Measurements from ENCODE around the gene BRMS1. TPM values are rescaled to one million over a fixed set of nuclear protein-coding genes. Genes with fewer than 3 reads are reported as not detected.
A peak's percentile ranks its signal among the peaks of the same experiment; 100 is the strongest.

The BRMS1 gene
- total and polyA plus RNA-seq, 10 of the 15 experiments (the other 5 are each of a cell fraction or from before 2014, with no cell fraction given): 2.1 to 85.3 (median 48.5) TPM

DNA sequence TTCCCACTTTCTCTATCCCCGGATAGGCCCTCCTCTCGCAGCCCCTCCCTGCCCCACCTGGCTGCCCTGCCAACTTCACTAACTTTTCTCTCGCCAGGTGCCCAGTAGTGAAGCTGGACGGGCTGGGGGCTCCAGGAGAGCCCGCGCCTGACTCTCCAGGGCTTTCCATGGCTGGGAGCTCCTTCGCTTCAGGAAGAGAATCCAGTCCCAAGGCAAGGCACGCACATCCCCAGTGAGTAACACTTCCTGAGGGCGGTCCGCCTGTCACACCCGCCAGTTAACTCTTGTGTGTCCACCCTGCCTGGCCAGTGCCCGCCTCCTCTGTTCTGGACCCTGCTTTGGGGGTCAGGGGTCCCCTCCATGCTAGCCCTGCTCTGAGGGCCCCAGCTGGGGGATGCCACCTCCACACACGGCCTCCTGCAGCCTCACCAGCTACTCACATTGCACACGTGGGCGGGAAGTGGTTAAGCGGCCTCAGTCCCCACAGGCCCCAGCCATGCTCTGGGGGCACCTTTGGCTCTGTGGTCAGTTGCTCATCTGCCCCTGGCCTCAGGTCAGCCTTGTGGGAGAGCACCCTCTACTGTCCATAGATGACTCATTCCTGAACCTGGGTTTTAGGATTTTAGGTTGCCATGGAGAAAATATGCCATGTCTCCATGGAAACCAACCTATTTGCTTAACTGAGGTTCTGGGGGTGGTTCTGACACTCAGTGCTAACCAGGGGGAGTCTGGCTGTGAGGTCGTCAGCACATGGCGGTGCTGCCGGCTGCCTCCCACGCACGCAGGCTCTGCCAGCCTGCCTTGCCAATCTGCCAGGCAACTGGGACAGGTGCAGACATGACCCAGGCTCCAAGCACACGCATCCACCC is 8.4 kb downstream of the BRMS1 start, which contains the start of gene RIN1 (continued):
- TF ChIP-seq, protein P1, sequence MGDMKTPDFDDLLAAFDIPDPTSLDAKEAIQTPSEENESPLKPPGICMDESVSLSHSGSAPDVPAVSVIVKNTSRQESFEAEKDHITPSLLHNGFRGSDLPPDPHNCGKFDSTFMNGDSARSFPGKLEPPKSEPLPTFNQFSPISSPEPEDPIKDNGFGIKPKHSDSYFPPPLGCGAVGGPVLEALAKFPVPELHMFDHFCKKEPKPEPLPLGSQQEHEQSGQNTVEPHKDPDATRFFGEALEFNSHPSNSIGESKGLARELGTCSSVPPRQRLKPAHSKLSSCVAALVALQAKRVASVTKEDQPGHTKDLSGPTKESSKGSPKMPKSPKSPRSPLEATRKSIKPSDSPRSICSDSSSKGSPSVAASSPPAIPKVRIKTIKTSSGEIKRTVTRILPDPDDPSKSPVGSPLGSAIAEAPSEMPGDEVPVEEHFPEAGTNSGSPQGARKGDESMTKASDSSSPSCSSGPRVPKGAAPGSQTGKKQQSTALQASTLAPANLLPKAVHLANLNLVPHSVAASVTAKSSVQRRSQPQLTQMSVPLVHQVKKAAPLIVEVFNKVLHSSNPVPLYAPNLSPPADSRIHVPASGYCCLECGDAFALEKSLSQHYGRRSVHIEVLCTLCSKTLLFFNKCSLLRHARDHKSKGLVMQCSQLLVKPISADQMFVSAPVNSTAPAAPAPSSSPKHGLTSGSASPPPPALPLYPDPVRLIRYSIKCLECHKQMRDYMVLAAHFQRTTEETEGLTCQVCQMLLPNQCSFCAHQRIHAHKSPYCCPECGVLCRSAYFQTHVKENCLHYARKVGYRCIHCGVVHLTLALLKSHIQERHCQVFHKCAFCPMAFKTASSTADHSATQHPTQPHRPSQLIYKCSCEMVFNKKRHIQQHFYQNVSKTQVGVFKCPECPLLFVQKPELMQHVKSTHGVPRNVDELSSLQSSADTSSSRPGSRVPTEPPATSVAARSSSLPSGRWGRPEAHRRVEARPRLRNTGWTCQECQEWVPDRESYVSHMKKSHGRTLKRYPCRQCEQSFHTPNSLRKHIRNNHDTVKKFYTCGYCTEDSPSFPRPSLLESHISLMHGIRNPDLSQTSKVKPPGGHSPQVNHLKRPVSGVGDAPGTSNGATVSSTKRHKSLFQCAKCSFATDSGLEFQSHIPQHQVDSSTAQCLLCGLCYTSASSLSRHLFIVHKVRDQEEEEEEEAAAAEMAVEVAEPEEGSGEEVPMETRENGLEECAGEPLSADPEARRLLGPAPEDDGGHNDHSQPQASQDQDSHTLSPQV (IDR thresholded peaks at IDR 0.05): no peak
- TF ChIP-seq, protein P2, sequence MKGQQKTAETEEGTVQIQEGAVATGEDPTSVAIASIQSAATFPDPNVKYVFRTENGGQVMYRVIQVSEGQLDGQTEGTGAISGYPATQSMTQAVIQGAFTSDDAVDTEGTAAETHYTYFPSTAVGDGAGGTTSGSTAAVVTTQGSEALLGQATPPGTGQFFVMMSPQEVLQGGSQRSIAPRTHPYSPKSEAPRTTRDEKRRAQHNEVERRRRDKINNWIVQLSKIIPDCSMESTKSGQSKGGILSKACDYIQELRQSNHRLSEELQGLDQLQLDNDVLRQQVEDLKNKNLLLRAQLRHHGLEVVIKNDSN (IDR thresholded peaks at IDR 0.05; ENCODE audit: borderline replicate concordance, extremely low read length, insufficient read depth, low read depth, low read length): peak; percentile 77
- peak; percentile 35; the same call in 1 of the 2 replicates for TF ChIP-seq EED (IDR thresholded peaks at IDR 0.05; ENCODE audit: low read depth)
- TF ChIP-seq, protein P3, sequence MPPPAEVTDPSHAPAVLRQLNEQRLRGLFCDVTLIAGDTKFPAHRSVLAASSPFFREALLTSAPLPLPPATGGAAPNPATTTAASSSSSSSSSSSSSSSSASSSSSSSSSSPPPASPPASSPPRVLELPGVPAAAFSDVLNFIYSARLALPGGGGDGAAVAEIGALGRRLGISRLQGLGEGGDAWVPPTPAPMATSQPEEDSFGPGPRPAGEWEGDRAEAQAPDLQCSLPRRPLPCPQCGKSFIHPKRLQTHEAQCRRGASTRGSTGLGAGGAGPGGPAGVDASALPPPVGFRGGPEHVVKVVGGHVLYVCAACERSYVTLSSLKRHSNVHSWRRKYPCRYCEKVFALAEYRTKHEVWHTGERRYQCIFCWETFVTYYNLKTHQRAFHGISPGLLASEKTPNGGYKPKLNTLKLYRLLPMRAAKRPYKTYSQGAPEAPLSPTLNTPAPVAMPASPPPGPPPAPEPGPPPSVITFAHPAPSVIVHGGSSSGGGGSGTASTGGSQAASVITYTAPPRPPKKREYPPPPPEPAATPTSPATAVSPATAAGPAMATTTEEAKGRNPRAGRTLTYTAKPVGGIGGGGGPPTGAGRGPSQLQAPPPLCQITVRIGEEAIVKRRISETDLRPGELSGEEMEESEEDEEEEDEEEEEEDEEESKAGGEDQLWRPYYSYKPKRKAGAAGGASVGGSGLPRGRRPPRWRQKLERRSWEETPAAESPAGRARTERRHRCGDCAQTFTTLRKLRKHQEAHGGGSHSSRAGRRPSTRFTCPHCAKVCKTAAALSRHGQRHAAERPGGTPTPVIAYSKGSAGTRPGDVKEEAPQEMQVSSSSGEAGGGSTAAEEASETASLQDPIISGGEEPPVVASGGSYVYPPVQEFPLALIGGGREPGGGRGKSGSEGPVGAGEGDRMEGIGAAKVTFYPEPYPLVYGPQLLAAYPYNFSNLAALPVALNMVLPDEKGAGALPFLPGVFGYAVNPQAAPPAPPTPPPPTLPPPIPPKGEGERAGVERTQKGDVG (CRISPR knock-in tag; IDR thresholded peaks at IDR 0.05): no peak
- TF ChIP-seq, protein P4, sequence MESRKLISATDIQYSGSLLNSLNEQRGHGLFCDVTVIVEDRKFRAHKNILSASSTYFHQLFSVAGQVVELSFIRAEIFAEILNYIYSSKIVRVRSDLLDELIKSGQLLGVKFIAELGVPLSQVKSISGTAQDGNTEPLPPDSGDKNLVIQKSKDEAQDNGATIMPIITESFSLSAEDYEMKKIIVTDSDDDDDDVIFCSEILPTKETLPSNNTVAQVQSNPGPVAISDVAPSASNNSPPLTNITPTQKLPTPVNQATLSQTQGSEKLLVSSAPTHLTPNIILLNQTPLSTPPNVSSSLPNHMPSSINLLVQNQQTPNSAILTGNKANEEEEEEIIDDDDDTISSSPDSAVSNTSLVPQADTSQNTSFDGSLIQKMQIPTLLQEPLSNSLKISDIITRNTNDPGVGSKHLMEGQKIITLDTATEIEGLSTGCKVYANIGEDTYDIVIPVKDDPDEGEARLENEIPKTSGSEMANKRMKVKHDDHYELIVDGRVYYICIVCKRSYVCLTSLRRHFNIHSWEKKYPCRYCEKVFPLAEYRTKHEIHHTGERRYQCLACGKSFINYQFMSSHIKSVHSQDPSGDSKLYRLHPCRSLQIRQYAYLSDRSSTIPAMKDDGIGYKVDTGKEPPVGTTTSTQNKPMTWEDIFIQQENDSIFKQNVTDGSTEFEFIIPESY (IDR thresholded peaks at IDR 0.05): no peak
- TF ChIP-seq SMAD1 (IDR thresholded peaks at IDR 0.05; ENCODE audit: low read depth, partially characterized antibody): no peak
- peak; percentile 57 to 64; a peak in 3 of 4 replicates for TF ChIP-seq EP300 (IDR thresholded peaks at IDR 0.05; ENCODE audit: borderline replicate concordance in 1 of 2, control insufficient read depth in 1 of 2, low read depth in 2 of 2, low read length in 2 of 2)
- peak; percentile 94 for TF ChIP-seq BMI1 (IDR thresholded peaks at IDR 0.05; ENCODE audit: borderline replicate concordance)
- TF ChIP-seq SREBF2 (IDR thresholded peaks at IDR 0.05; ENCODE audit: low read length): no peak
- TF ChIP-seq RCOR1 (conservative IDR thresholded peaks at IDR 0.05; ENCODE audit: low read depth, low read length): no peak; the same call in 1 of the 2 replicates
- peak; percentile 51; the same call in 1 of the 2 replicates for TF ChIP-seq BACH1 (IDR thresholded peaks at IDR 0.05; ENCODE audit: borderline replicate concordance)
- no peak for TF ChIP-seq SMAD5 (IDR thresholded peaks at IDR 0.05; ENCODE audit: low read depth)
- TF ChIP-seq ZNF217 (IDR thresholded peaks at IDR 0.05): no peak; the same call in 1 of the 2 replicates
- TF ChIP-seq, protein P5, sequence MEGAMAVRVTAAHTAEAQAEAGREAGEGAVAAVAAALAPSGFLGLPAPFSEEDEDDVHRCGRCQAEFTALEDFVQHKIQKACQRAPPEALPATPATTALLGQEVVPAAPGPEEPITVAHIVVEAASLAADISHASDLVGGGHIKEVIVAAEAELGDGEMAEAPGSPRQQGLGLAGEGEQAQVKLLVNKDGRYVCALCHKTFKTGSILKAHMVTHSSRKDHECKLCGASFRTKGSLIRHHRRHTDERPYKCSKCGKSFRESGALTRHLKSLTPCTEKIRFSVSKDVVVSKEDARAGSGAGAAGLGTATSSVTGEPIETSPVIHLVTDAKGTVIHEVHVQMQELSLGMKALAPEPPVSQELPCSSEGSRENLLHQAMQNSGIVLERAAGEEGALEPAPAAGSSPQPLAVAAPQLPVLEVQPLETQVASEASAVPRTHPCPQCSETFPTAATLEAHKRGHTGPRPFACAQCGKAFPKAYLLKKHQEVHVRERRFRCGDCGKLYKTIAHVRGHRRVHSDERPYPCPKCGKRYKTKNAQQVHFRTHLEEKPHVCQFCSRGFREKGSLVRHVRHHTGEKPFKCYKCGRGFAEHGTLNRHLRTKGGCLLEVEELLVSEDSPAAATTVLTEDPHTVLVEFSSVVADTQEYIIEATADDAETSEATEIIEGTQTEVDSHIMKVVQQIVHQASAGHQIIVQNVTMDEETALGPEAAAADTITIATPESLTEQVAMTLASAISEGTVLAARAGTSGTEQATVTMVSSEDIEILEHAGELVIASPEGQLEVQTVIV (IDR thresholded peaks at IDR 0.05; ENCODE audit: borderline replicate concordance, partially characterized antibody): no peak

All from GM12878 (cell line).